ENCODE results near the gene ZNF331. TPM values are rescaled to one million over a fixed set of nuclear protein-coding genes. Genes with fewer than 3 reads are reported as not detected.

ZNF331 gene
- total RNA-seq, 1 experiment from 2014 or later: 28.0 TPM

DNA sequence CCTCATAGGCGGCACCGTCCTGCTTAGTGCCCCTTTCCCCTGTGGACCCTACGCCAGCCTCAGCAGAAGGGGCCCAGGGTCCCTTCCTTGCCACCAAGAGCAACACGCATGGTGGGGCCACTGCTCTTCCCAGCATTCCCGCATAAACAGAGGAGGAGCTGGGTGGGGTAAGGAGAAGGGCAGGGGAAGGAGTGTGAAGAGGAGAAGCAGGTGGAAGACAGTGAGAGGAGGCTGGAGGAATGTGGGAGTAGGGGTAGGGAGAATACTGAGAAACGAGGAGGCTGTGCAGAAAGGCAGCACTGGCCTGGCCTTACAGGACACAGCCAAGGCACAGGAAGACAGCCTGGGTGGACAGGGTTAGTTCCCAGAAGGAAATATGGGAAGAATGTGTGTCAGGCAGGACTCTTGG is 43.9 kb downstream of the ZNF331 start:
- TF ChIP-seq, protein P1, sequence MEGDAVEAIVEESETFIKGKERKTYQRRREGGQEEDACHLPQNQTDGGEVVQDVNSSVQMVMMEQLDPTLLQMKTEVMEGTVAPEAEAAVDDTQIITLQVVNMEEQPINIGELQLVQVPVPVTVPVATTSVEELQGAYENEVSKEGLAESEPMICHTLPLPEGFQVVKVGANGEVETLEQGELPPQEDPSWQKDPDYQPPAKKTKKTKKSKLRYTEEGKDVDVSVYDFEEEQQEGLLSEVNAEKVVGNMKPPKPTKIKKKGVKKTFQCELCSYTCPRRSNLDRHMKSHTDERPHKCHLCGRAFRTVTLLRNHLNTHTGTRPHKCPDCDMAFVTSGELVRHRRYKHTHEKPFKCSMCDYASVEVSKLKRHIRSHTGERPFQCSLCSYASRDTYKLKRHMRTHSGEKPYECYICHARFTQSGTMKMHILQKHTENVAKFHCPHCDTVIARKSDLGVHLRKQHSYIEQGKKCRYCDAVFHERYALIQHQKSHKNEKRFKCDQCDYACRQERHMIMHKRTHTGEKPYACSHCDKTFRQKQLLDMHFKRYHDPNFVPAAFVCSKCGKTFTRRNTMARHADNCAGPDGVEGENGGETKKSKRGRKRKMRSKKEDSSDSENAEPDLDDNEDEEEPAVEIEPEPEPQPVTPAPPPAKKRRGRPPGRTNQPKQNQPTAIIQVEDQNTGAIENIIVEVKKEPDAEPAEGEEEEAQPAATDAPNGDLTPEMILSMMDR (conservative IDR thresholded peaks at IDR 0.05; ENCODE audit: low read depth, low read length): no peak
- TF ChIP-seq EZH2 (IDR thresholded peaks at IDR 0.05; ENCODE audit: low read length, unreplicated experiment) (no peak), EZH2phosphoT487 (IDR thresholded peaks at IDR 0.05; ENCODE audit: borderline replicate concordance, low read length) (no peak)
- Histone ChIP-seq H3K9me2 (replicated peaks; ENCODE audit: low read length) (no peaks in the 10 kb centered on the region), H3F3A (ENCODE audit: low read length, unreplicated experiment) (no peaks in the 10 kb centered on the region), H3K4me1 (ENCODE audit: insufficient read depth, low read length) (no peaks in the 10 kb centered on the region), H3K79me2 (ENCODE audit: low read length) (no peaks in the 10 kb centered on the region), H3K4me3 (ENCODE audit: low read length) (no peak overlapping the region), H3K27me3 (ENCODE audit: low read length) (no peaks in the 10 kb centered on the region), H4K20me1 (ENCODE audit: low read length) (no peaks in the 10 kb centered on the region), H2AFZ (ENCODE audit: low read length) (no peak overlapping the region), H3K9ac (ENCODE audit: low read length) (no peak overlapping the region), H3K9me3 (ENCODE audit: low read length) (peaks cover 21% of the 10 kb centered on the region), H3K36me3 (ENCODE audit: low read depth, low read length) (peaks cover 33% of the 10 kb centered on the region), H3K27ac (ENCODE audit: low read length) (no peak overlapping the region), H3K4me2 (ENCODE audit: low read length) (no peak overlapping the region)
- DNase-seq (no peak), ATAC-seq (no peak)
- no TSS peak for BruUV-seq (replicated peaks)
- ChIA-PET CTCF (no interaction called here), POLR2A (ENCODE audit: unreplicated experiment) (no interaction called here)
- intact Hi-C loops (cut with micrococcal nuclease): no loop called here

DNA sequence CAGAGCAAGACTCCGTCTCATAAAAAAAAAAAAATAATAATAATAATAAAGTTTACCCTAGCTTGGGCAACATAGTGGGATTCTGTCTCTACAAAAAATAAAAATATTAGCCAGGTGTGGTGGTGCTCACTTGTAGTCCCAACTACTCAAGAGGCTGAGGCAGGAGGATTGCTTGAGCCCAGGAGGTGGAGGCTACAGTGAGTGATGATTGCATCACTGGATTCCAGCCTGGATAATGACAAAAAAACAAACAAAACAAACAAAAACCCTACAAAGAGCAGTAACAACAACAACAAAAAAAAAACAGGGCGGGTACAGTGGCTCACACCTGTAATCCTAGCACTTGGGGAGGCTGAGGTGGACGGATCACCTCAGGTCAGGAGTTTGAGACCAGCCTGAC is 45.2 kb downstream of the ZNF331 start:
- no peaks in the 10 kb centered on the region for H3K79me2 ChIP-seq (ENCODE audit: low read length)

DNA sequence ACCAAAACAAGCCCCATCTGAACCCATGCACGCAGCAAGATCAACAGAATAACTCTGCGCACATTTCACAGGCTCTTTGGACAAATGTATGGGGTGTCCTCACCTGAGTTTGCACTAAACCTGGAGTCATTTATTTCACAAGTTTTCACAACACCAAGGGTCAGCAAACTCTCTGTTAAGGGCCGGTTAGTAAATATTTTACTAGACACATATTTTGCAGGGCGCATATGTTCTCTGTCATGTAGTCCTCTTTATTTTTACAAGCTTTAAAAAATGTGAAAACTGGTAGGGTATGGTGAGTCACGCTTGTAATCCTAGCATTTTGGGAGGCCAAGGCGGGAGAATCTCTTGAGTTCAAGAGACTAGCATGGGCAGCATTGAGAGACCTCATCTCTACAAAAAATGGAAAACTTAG is 48.3 kb downstream of the ZNF331 start:
- ATAC-seq: peak; percentile 55

More for the DNA sequence above, 45.2 kb downstream of the ZNF331 start:
- Histone ChIP-seq H3K27ac (ENCODE audit: low read length) (no peak overlapping the region), H3K9me3 (ENCODE audit: low read length) (peaks cover 8% of the 10 kb centered on the region; the same call in 1 of the 2 replicates), H3K36me3 (ENCODE audit: low read depth, low read length) (peaks cover 20% of the 10 kb centered on the region), H2AFZ (ENCODE audit: low read length) (no peak overlapping the region), H3K27me3 (ENCODE audit: low read length) (no peaks in the 10 kb centered on the region), H3K4me3 (ENCODE audit: low read length) (no peak overlapping the region), H3F3A (ENCODE audit: low read length, unreplicated experiment) (no peaks in the 10 kb centered on the region), H3K4me1 (ENCODE audit: insufficient read depth, low read length) (no peaks in the 10 kb centered on the region), H4K20me1 (ENCODE audit: low read length) (no peaks in the 10 kb centered on the region), H3K9me2 (replicated peaks; ENCODE audit: low read length) (no peaks in the 10 kb centered on the region), H3K9ac (ENCODE audit: low read length) (no peak overlapping the region), H3K4me2 (ENCODE audit: low read length) (no peak overlapping the region)
- ATAC-seq: no peak
- no peak for DNase-seq
- ChIA-PET POLR2A (ENCODE audit: unreplicated experiment) (no interaction called here), CTCF (no interaction called here)
- BruUV-seq (replicated peaks): no TSS peak
- intact Hi-C loops (cut with micrococcal nuclease): no loop called here
- TF ChIP-seq, protein P1 (conservative IDR thresholded peaks at IDR 0.05; ENCODE audit: low read depth, low read length): no peak
- TF ChIP-seq EZH2phosphoT487 (IDR thresholded peaks at IDR 0.05; ENCODE audit: borderline replicate concordance, low read length): no peak
- TF ChIP-seq EZH2 (IDR thresholded peaks at IDR 0.05; ENCODE audit: low read length, unreplicated experiment): no peak

More for the DNA sequence above, 48.3 kb downstream of the ZNF331 start:
- DNase-seq: peak; percentile 33
- Histone ChIP-seq H3K27me3 (ENCODE audit: low read length) (no peaks in the 10 kb centered on the region), H3K4me1 (ENCODE audit: insufficient read depth, low read length) (no peaks in the 10 kb centered on the region), H3K27ac (ENCODE audit: low read length) (no peak overlapping the region), H3K79me2 (ENCODE audit: low read length) (no peaks in the 10 kb centered on the region), H3K36me3 (ENCODE audit: low read depth, low read length) (no peaks in the 10 kb centered on the region), H3K9me3 (ENCODE audit: low read length) (no peaks in the 10 kb centered on the region), H3F3A (ENCODE audit: low read length, unreplicated experiment) (no peaks in the 10 kb centered on the region), H4K20me1 (ENCODE audit: low read length) (no peaks in the 10 kb centered on the region), H2AFZ (ENCODE audit: low read length) (no peak overlapping the region), H3K4me3 (ENCODE audit: low read length) (no peak overlapping the region), H3K9me2 (replicated peaks; ENCODE audit: low read length) (no peaks in the 10 kb centered on the region), H3K4me2 (ENCODE audit: low read length) (no peak overlapping the region), H3K9ac (ENCODE audit: low read length) (no peak overlapping the region)
- no peak for TF ChIP-seq EZH2phosphoT487 (IDR thresholded peaks at IDR 0.05; ENCODE audit: borderline replicate concordance, low read length)
- no peak for TF ChIP-seq EZH2 (IDR thresholded peaks at IDR 0.05; ENCODE audit: low read length, unreplicated experiment)
- POLR2A ChIA-PET (ENCODE audit: unreplicated experiment): no interaction called here
- CTCF ChIA-PET: interaction anchor here (0.6 kb wide), 1 partner anchor 363 kb away, joined by 3 read pairs; no protein-coding TSS in a partner anchor
- intact Hi-C loops (cut with micrococcal nuclease): no loop called here
- BruUV-seq (replicated peaks): no TSS peak
